PC-3 (cell line): ENCODE data around the gene ANKRD53.

ENCODE experiments used
- CTCF ChIP-seq: fragments of 300-600 bp; sonication (generic); conservative IDR thresholded peaks from 2 replicates; pipeline ENCODE4 v1.5.1; 2017; ENCODE audit warnings: antibody characterized with exemption, low read depth, mild to moderate bottlenecking, low read length
- EZH2 ChIP-seq: fragments of 300-600 bp; sonication (generic); IDR thresholded peaks from one replicate; pipeline ENCODE4 v1.6.1; 2017; ENCODE audit warnings: antibody characterized with exemption, mild to moderate bottlenecking, low read length; ENCODE audit not compliant: unreplicated experiment
- EZH2phosphoT487 ChIP-seq: fragments of 300-600 bp; sonication (generic); IDR thresholded peaks from 2 replicates; pipeline ENCODE4 v1.6.1; 2018; ENCODE audit warnings: mild to moderate bottlenecking, antibody characterized with exemption, low read length, borderline replicate concordance

GRCh38 chr2:70932631-70933230 is 45.7 kb upstream of the ANKRD53 start:
- TF ChIP-seq CTCF (no peak), EZH2 (no peak), EZH2phosphoT487 (no peak)
